Femur (tissue), 1 donor: Measurements from ENCODE around the gene ARRDC5.
A peak's percentile ranks its signal among the peaks of the same experiment; 100 is the strongest.
"Not testable (repeated sequence)": the region's sequence is repeated elsewhere in the genome, so short reads cannot be mapped to it uniquely, and the experiment has no call there.

Experiments used
- DNase-seq: peaks from one replicate; pipeline ENCODE4 v3.0.0-alpha.2; 2017

The ARRDC5 gene

DNA sequence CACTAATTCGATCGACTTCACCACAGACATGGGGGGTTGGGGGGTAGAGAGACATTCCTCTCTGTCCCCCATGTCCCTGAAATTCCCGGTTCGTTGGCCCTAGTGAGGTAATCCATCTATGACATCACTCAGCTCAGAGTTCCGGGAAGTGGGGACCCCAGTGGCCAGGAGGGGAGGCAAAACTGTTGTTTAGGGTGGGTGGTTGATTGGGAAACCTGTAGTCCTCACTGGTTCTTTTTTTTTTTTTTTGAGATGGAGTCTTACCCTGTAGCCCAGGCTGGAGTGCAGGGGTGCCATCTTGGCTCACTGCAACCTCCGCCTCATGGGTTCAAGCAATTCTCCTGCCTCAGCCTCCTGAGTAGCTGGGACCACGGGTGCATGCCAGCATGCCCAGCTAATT, at the start of gene ARRDC5:
Gene ARRDC5, minus strand, starts transcription at position 101 of the 400 bp plus-strand sequence. Its CDS starts 71 bp downstream, at position 30.
- no peak for DNase-seq

DNA sequence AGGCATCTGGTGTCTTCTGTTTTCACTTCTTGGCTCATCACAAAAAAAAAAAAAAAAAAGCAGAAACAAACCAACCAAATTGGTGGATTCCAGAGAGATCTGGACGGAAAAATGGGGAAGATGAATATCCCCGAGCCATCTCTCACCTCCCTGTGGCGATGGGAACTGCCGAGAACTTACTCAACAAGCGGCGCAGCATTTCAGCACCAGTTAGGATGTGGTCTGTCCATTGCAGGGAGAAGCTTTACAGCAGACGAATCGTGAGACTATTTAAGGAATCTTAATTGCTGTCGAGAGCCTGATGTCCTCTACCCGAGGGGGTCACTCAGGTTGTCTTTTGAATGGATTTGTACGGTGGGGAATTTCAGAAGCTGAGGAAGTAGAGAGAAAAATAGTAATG, 49.0 kb upstream of the ARRDC5 start:
- DNase-seq, result no peak

DNA sequence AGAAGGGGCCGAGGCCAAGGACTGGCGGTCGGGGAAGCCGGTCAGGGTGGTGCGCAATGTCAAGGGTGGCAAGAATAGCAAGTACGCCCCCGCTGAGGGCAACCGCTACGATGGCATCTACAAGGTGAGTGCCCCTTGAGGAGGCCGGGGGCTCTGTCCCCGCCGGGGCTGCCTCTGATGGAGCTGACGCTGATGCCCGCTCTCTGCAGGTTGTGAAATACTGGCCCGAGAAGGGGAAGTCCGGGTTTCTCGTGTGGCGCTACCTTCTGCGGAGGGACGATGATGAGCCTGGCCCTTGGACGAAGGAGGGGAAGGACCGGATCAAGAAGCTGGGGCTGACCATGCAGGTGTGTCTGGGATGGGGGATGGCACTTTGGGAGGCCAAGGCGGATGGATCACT, 48.0 kb upstream of the ARRDC5 start:
- not testable (repeated sequence) for DNase-seq

DNA sequence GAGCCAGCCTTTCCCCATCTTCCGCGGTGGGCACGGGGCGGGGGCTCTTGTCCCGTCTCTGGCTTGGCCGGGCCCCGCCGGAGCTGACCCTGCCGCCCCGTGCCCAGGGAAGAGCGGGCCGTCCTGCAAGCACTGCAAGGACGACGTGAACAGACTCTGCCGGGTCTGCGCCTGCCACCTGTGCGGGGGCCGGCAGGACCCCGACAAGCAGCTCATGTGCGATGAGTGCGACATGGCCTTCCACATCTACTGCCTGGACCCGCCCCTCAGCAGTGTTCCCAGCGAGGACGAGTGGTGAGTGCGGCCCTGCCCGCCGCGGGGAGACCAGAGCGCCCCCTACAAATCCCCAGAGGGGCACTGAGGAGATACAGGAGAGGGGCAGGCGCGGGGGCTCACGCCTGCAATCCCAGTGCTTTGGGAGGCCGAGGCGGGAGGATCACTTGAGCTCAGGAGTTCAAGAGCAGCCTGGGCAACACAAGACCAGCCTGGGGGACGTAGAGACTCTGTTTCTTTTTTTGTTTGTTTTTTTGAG, 39.0 kb upstream of the ARRDC5 start:
- not testable (repeated sequence) for DNase-seq

DNA sequence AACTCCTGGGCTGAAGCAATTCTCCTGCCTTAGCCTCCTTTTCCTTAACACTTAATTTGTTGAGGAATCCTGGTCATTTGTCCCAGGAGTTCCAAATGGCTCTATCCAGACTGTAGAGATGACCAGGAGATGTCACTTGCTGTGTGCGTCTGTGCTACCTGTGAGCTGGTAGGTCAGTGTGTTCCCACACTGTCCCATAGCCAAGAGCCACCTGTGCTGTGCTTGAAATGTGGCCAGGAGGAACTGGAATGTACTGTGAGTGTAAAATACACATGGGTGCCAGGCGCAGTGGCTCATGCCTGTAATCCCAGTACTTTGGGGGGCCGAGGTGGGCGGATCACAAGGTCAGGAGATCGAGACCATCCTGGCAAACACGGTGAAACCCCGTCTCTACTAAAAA, 36.8 kb upstream of the ARRDC5 start:
- DNase-seq, result no peak

DNA sequence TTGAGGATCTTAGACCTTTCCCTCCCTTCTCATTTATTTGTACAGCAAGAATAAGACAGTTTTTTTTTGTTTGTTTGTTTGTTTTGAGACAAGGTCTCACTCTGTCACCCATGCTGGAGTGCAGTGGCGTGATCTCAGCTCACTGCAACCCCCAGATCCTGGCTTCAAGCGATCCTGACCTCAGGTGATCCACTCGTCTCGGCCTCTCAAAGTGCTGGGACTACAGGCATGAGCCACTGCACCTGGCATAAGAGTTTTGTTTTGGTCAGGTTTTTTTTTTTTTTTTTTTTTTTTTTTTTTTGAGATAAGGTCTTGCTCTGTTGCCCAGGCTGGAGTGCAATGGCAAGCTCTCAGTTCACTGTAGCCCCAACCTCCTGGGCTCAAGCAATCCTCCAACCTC, 35.8 kb upstream of the ARRDC5 start:
- not testable (repeated sequence) for DNase-seq

DNA sequence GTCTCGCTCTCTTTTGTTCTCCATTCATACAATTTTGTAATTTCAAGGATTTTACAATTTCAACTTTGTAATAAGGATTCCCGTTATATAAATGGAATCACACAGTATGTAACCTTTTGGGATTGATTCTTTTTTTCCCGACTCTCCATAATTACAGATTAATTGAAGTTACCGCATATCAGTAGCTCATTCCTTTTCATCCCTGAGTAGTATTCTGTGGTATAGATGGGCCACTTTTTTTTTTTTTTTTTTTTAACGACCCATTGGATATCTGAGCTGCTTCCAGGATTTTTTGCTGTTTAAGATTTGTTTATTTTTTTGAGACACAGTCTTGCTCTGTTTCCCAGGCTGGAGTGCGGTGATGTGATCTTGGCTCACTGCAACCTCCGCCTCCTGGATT, 34.4 kb upstream of the ARRDC5 start:
- DNase-seq, result no peak

DNA sequence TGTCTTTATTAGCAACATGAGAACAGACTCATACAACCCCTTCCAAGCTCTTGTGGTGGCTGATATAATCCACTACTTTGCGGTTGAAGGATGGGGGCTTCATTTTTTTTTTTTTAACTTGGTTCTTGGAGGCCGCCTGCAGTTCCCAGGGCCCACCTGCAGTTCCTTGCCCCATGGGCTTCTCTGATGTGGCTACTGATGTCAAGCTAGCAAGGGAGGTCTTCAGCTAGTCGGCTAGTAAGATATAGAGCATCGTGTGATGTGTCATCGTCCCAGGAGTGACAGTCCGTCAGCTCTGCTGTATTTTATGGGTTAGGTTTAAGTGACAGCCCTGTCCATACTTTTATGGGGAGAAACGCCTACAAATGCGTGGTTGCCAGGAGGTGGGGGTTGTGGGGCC, 32.7 kb upstream of the ARRDC5 start:
- DNase-seq, result no peak

DNA sequence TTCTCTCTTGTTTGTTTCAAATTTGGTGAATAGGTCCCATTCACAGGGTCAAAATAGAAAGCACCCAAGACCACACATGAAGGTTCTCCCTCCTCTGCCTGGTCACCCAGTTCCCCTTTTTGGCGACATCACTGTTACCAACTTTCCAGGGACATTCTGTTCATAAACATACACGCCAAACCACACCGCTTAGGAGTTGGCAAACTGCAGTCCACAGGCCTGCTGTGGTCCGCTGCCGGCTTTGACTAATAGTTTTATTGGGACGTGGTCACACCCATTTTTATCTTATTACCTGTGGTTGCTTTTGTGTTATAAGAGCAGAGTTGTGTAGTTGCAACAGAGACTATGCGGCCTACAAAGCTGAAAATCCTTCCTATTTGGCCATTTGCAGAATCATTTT, 30.8 kb upstream of the ARRDC5 start:
- DNase-seq, result no peak

DNA sequence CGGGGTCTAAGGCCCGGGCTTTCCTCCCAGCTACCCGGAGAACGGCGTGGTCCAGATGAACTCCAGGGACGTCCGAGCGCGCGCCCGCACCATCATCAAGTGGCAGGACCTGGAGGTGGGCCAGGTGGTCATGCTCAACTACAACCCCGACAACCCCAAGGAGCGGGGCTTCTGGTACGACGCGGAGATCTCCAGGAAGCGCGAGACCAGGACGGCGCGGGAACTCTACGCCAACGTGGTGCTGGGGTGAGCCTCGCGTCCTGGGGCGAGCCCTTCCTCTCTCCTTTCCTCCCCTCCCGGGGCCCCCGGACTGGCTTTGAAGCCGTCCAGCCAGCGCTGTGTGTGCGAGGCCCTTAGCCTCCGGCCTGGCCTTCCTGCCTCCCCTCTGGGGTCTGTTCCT, 30.0 kb upstream of the ARRDC5 start:
- DNase-seq, result no peak

DNA sequence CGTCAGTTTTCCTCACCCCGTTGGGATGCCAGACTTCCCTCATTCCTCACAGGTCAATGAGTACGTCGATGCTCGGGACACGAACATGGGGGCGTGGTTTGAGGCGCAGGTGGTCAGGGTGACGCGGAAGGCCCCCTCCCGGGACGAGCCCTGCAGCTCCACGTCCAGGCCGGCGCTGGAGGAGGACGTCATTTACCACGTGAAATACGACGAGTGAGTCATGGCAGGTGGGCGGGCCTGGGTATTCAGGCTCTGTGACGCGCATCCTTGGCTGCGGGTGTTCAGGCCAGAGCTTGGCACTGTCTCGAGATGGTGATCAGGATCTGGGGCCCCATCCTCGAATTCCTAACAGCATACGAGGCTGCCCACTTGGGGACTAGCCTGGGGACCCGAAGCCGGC, 28.0 kb upstream of the ARRDC5 start:
- no peak for DNase-seq

DNA sequence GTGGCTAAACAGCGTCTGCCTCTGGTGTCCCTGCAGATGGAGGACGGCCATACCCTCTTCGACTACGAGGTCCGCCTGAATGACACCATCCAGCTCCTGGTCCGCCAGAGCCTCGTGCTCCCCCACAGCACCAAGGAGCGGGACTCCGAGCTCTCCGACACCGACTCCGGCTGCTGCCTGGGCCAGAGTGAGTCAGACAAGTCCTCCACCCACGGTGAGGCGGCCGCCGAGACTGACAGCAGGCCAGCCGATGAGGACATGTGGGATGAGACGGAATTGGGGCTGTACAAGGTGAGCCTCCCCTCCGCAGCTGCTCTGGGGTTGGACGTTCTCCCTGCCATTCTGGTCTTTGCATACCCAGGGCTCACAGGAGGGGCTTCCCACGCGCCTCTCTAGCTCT, 26.5 kb upstream of the ARRDC5 start:
- no peak for DNase-seq

DNA sequence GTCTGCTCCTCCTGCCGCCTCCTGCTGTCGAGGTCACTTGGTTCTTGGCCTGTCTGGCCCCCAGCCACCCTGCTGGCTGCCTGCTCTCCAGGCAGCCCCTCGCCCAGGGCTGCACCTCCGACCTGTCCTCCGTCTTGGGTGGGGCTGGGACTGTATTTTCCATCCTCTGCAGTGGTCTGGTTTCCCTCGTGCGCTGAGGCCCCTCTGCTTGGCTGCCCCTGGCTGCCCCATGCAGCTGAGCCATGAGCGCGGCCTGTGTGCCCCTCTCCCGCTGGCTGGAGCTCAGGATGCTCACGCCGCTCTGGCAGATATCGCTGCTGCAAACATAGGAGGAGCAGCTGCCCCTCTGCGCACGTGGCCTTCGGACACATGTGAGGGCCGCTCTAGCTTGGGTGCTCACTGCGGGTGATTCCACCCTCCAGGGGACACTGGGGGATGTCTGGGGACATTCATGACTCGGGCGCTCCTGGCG, 20.6 kb upstream of the ARRDC5 start:
- DNase-seq, result no peak

DNA sequence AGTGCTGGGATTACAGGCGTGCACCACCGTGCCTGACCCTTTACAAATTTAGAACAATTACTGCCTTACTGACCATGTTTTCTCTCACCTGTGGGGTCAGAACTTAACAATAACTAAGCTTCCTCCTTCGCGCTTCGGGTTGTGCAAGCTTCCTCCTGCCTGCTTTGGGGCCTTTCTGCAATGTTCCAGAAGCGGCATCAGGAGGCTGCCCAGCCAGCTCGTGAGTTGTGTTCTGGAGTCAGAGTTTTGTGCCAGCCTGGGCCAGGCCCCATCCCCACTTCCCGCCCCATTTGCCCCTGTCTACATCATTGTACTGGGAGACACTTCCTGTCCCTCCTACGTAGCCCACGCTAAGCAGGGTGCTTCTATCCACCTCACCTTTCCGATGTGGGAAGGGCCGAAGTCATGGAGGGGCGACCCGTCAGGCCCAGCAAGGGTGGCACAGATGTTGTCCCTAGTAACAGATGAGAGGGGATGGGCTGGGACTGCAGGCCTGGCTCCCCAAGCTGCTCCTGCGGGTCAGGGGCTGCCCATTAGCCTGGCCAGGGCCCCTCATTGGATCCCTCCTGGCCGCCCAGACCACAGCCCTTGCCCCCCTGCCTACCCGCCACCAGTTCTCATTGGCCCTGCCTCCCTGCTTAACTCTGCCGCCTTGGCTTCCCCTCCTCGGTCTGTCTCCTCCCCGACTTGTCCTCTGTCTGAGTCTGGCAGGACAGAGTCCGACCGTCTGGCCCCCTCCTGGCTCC, 20.0 kb upstream of the ARRDC5 start:
- DNase-seq, result no peak

DNA sequence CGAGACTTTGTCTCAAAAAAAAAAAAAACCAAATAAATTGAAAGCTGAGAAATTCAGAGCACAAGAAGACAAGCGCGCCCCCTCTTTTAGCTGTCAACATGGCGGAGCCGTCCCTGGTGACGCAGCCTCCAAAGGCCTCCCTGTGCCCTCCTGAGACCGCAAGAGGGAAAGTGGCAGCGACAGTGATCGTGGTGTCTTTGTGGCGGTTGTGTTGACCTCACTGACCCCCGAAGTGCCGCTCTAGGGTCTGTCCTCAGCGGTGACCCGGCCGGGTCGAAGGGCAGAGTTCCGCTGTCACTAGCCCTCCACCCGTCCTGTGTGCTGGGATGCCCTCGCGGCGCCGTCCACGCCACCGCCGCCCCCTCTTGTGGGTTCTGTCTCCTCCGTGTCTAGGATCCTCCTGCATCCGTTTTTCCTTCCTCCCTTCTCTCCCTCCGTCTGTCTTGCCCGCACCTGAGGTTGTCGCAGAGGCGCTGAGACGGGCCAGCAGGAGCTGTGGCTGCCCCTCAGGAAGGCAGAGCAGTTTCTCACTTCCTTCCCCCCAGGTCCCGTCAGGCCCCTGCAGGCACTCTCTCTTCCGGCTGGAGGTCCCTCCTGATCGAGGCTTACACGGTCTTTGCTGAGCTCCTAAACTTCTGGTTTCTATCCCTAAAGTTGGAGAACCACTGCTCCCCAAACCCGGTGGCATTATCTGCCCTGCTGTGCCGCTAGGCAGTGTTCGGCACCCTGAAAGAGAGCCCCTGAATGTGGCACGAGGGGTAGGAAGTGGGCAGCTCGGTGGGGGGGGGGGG, 13.8 kb upstream of the ARRDC5 start:
- DNase-seq, result no peak

DNA sequence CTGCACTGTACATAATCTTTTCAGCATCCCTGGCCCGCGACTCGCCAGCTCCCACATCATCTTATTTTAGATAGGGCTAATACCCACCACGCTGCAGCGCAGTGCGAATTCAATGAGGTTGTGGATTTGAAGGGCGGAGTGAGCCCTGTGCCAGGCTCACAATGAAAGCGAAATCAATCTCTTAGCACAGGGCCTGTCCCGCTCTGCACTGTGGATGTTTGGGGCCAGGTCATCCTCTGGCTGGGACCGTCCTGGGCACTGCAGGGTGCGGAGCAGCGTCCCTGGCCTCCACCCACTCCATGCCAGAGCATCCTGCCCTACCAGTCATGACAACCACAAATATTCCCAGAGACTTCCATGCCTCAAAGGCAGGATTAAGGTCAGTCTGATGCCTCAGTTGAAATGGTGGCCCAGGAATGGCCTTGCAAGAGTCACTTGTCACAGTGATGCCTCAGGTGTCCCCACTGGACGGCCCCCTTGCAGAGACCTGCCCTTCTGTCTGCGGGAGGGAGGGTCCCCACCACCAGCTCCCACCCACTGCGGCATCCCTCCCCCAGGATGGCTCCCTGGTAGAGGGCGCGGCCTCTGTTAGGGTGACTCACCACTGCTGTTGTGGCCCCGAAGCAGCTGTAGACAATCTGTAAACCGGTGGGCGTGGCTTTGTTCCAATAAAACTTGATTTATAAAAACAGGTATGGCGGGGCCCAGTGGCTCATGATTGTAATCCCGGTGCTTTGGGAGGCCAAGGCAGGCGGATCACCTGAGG, 12.2 kb upstream of the ARRDC5 start:
- no peak for DNase-seq

DNA sequence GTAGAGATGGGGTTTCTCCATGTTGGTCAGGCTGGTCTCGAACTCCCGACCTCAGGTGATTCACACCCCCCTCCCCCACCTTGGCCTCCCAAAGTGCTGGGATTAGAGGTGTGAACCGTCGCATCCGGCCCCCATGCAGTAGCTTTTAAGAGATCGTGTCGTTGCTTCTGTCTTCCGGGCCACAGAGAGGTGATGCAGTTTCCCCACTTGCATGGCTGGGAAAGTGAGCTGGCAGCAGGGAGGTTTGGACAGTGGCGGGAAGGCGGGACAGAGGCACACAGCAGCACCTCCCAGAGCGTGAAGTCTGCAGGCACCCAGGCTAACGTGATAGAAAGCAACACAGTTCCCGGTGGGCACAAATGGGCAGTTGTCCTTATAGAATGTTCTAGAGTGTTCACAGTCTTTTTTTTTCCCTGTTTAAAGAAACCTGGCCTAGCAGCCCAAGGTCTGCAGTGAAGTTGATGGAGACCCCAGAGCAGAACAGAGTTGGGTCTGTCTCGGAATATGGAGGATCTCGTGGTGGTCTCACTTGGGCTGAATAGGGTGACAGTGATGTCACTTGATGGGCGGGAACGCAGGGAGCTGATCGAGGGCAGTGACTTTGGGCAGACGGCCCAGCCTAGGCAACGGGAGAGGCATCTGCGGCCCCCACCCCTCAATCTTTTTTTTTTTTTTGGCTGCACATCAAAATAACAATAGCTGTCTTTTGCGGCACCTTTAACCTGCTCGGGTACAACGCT, 11.5 kb upstream of the ARRDC5 start:
- DNase-seq, result no peak

DNA sequence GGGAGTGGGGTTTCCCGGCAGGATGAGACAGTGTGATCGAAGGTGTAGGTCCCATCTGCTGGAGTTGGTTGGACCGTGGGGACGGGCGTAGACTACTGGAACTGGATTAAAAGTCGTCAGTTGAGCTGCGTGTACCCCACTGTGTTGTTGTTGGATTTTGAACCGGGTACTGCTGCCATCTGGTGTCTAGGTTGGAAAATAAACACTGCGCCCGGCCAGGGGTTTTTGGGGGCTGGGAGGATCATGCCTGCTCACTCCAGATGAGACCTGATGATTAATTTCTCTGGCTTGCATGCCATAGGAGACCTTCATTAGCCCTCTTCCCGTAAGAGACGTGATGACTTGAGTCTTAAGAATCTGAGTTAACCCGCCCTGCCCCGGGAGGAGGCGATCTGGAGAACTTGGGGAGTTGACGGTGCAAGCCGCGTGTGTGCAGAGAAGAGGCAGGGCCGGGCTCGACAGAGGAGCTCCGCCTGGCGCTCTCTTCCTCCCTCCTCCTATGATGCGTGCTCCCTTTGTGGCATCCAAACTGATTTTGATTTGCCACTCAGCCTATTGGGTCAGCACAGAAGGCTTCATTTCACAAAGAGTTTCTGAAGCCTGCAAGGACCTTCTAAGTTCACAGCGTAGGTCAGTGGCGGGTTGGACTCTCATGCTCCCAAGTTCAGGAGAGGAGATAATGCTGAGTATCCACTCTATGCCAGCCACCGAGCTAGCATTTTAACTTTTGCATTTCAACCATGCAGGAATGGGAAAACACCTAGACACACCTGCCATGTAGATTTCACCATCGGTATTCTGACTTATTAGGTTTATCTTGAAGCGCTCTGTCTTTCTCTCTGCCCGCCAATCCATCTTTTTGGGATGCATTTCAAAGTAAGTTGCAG, 9.3 kb upstream of the ARRDC5 start:
- peak; percentile 79 for DNase-seq

DNA sequence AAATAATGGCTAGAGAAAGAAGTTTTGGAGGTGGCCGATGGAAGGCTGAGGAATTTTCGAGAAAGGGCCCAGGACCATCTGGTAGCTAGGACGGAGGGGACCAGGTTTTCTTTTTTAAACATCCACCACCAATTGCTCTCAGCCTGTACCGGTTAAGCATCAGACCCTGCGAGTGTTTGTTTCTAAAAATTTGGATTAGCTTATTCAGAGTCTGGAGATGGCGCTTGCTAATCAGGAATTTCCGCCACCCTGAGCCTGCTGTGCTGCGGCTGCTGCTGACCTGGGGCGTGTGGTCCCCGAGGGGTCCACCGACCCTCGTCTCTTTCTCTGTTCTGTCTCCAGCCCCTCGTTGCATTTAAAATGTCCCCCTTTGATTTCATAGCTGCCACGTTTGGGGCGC, 8.6 kb upstream of the ARRDC5 start:
- DNase-seq, result no peak

DNA sequence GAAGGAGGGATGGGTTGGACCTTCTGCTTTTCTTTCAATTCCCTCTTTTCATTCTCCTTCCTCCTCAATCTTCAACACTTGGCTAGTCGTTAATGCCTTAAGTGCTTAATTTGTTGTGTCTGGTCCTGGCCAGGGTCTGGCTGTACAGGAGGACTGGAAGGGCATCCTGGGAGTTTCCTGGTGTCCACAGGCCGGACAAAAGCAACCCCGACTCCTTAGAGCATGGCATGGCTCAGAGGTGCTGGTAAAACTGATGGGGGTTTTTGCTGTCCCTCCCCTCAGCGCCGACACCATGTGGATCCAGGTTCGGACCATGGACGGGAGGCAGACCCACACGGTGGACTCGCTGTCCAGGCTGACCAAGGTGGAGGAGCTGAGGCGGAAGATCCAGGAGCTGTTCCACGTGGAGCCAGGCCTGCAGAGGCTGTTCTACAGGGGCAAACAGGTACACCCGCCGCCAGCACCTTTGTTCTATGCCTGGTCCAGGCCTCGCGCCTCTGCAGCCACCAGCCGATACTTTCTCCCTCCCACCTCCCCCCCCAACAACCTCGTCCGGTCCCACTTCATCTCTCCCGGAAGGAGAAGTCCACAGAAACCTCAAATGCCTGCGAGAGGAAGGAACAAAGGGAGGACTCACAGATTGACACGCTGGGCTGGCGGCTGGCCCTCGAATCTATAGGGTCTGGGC, 8.0 kb upstream of the ARRDC5 start:
- peak; percentile 43 for DNase-seq
